Liver (tissue), 3 donors: ENCODE results near the gene PODN.

Experiments
- FOXA1 ChIP-seq: IDR thresholded peaks from 2 replicates; pipeline ENCODE4 v1.6.1; 2016; ENCODE audit warnings: antibody characterized with exemption
- FOXA2 ChIP-seq: IDR thresholded peaks from 2 replicates; pipeline ENCODE4 v1.6.1; 2016; ENCODE audit warnings: antibody characterized with exemption
- JUND ChIP-seq, 2 donors: IDR thresholded peaks; 2 replicates each; pipeline ENCODE4 v1.6.1; 2016; ENCODE audit warnings: antibody characterized with exemption in 2 of 2
- TAF1 ChIP-seq: conservative IDR thresholded peaks from 2 replicates; pipeline ENCODE4 v1.6.1; 2016; ENCODE audit warnings: antibody characterized with exemption, mild to moderate bottlenecking
- YY1 ChIP-seq: IDR thresholded peaks from 2 replicates; pipeline ENCODE4 v1.6.1; 2016; ENCODE audit warnings: antibody characterized with exemption, mild to moderate bottlenecking
- TF ChIP-seq, protein P1 (sequence below): fragments of 150-350 bp; IDR thresholded peaks from 2 replicates; pipeline ENCODE4 v1.5.1; 2017; ENCODE audit warnings: improper control_type of control experiment, low read depth, low read length; ENCODE audit not compliant: missing input control
- TF ChIP-seq, protein P2 (sequence below): IDR thresholded peaks from 2 replicates; pipeline ENCODE4 v1.6.1; 2016; ENCODE audit warnings: antibody characterized with exemption
- TF ChIP-seq, protein P3 (sequence below): IDR thresholded peaks from 2 replicates; pipeline ENCODE4 v1.6.1; 2016; ENCODE audit warnings: antibody characterized with exemption, mild to moderate bottlenecking
- donor health status: healthy.
- donor health status: healthy.

DNA sequence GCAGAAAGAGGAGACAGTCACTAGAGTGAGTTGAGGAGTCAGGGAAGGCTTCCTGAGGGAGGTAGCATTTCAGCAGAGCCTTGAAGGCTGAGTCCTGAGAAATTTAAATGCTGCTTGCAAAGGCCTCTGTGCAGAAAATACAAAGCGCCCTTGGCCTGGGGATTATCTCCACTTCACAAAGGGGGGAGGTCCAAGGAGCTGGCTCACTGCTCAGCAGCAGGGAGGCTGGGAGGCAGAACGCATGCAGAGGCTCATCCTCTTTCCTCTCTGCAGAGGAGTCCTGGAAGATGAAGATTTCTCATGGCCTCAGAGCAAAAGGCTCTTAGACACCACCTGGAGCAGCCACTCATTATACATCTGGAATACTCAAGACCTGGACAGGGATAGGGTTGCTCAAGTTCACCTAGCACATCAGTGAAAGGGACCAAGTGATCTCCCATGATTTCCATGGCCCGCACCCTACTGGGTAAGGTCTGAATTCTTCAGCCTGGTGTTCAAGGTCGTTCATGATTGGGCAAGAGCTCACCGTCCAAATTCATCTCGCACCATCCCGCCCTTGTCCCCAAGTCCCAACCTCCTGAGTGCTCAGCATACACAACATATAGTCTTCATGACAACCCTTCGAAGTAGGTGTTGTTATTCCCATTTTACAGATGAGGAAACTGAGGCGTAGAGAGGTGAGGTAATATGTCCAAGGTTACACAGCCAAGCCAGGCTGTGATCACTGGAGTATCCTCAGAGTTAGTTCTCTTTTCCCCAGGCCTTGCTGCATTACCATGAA, 71.4 kb downstream of the PODN start:
- TF ChIP-seq, protein P1, sequence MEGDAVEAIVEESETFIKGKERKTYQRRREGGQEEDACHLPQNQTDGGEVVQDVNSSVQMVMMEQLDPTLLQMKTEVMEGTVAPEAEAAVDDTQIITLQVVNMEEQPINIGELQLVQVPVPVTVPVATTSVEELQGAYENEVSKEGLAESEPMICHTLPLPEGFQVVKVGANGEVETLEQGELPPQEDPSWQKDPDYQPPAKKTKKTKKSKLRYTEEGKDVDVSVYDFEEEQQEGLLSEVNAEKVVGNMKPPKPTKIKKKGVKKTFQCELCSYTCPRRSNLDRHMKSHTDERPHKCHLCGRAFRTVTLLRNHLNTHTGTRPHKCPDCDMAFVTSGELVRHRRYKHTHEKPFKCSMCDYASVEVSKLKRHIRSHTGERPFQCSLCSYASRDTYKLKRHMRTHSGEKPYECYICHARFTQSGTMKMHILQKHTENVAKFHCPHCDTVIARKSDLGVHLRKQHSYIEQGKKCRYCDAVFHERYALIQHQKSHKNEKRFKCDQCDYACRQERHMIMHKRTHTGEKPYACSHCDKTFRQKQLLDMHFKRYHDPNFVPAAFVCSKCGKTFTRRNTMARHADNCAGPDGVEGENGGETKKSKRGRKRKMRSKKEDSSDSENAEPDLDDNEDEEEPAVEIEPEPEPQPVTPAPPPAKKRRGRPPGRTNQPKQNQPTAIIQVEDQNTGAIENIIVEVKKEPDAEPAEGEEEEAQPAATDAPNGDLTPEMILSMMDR = no peak
- no peak for TF ChIP-seq YY1
- TF ChIP-seq, protein P2, sequence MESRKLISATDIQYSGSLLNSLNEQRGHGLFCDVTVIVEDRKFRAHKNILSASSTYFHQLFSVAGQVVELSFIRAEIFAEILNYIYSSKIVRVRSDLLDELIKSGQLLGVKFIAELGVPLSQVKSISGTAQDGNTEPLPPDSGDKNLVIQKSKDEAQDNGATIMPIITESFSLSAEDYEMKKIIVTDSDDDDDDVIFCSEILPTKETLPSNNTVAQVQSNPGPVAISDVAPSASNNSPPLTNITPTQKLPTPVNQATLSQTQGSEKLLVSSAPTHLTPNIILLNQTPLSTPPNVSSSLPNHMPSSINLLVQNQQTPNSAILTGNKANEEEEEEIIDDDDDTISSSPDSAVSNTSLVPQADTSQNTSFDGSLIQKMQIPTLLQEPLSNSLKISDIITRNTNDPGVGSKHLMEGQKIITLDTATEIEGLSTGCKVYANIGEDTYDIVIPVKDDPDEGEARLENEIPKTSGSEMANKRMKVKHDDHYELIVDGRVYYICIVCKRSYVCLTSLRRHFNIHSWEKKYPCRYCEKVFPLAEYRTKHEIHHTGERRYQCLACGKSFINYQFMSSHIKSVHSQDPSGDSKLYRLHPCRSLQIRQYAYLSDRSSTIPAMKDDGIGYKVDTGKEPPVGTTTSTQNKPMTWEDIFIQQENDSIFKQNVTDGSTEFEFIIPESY = no peak
- no peak for TF ChIP-seq JUND (IDR thresholded peaks at IDR 0.05)
- TF ChIP-seq FOXA1 = no peak
- no peak for TF ChIP-seq TAF1
- TF ChIP-seq, protein P3, sequence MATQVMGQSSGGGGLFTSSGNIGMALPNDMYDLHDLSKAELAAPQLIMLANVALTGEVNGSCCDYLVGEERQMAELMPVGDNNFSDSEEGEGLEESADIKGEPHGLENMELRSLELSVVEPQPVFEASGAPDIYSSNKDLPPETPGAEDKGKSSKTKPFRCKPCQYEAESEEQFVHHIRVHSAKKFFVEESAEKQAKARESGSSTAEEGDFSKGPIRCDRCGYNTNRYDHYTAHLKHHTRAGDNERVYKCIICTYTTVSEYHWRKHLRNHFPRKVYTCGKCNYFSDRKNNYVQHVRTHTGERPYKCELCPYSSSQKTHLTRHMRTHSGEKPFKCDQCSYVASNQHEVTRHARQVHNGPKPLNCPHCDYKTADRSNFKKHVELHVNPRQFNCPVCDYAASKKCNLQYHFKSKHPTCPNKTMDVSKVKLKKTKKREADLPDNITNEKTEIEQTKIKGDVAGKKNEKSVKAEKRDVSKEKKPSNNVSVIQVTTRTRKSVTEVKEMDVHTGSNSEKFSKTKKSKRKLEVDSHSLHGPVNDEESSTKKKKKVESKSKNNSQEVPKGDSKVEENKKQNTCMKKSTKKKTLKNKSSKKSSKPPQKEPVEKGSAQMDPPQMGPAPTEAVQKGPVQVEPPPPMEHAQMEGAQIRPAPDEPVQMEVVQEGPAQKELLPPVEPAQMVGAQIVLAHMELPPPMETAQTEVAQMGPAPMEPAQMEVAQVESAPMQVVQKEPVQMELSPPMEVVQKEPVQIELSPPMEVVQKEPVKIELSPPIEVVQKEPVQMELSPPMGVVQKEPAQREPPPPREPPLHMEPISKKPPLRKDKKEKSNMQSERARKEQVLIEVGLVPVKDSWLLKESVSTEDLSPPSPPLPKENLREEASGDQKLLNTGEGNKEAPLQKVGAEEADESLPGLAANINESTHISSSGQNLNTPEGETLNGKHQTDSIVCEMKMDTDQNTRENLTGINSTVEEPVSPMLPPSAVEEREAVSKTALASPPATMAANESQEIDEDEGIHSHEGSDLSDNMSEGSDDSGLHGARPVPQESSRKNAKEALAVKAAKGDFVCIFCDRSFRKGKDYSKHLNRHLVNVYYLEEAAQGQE = no peak
- TF ChIP-seq FOXA2 = no peak
